Liver (tissue), 3 donors: ENCODE measurements around the gene MXD3.

Experiments
- EGR1 ChIP-seq, 2 donors: IDR thresholded peaks; 2 replicates each; pipeline ENCODE4 v1.6.1; 2016 to 2018; ENCODE audit warnings: antibody characterized with exemption in 2 of 2, low read depth in 2 of 2
- FOXA1 ChIP-seq: IDR thresholded peaks from 2 replicates; pipeline ENCODE4 v1.6.1; 2016; ENCODE audit warnings: antibody characterized with exemption
- GABPA ChIP-seq, 2 donors: IDR thresholded peaks in 1 of 2; conservative IDR thresholded peaks in 1 of 2; 2 replicates each; pipeline ENCODE4 v1.6.1; 2016; ENCODE audit warnings: antibody characterized with exemption in 2 of 2, mild to moderate bottlenecking in 1 of 2, moderate library complexity in 1 of 2
- JUND ChIP-seq, 2 donors: IDR thresholded peaks; 2 replicates each; pipeline ENCODE4 v1.6.1; 2016; ENCODE audit warnings: antibody characterized with exemption in 2 of 2
- SP1 ChIP-seq: IDR thresholded peaks from 2 replicates; pipeline ENCODE4 v1.6.1; 2018; ENCODE audit warnings: antibody characterized with exemption, mild to moderate bottlenecking
- YY1 ChIP-seq: IDR thresholded peaks from 2 replicates; pipeline ENCODE4 v1.6.1; 2016; ENCODE audit warnings: antibody characterized with exemption, mild to moderate bottlenecking
- TF ChIP-seq, protein P1 (sequence below): fragments of 150-350 bp; IDR thresholded peaks from 2 replicates; pipeline ENCODE4 v1.5.1; 2017; ENCODE audit warnings: improper control_type of control experiment, low read depth, low read length; ENCODE audit not compliant: missing input control
- donor health status: healthy.
- donor health status: healthy.

DNA sequence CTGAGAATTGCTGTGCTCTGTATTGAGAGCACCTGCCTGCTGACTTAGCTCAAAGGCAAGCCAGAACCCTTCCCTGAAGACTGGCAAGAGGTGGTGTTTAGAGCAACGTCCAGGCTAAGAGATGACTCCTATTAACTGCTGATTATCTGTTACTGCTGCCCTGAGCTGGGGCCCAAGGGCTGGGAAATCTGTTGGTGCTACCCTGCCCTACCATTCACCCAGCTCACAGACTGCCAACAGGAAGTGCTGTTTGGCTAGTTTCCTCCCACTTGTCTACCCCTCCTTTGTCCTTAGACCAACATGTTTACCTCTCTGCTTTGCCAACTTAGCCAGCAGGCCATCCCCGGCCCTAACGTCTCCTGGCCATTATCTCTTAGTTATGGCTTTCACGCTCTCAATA is 15.1 kb downstream of the MXD3 start:
- TF ChIP-seq SP1, result no peak
- TF ChIP-seq, protein P1, sequence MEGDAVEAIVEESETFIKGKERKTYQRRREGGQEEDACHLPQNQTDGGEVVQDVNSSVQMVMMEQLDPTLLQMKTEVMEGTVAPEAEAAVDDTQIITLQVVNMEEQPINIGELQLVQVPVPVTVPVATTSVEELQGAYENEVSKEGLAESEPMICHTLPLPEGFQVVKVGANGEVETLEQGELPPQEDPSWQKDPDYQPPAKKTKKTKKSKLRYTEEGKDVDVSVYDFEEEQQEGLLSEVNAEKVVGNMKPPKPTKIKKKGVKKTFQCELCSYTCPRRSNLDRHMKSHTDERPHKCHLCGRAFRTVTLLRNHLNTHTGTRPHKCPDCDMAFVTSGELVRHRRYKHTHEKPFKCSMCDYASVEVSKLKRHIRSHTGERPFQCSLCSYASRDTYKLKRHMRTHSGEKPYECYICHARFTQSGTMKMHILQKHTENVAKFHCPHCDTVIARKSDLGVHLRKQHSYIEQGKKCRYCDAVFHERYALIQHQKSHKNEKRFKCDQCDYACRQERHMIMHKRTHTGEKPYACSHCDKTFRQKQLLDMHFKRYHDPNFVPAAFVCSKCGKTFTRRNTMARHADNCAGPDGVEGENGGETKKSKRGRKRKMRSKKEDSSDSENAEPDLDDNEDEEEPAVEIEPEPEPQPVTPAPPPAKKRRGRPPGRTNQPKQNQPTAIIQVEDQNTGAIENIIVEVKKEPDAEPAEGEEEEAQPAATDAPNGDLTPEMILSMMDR, result no peak
- no peak for TF ChIP-seq EGR1 (IDR thresholded peaks at IDR 0.05; ENCODE audit: low read depth in 2 of 2)
- TF ChIP-seq YY1, result no peak
- TF ChIP-seq JUND (IDR thresholded peaks at IDR 0.05), result no peak
- no peak for TF ChIP-seq FOXA1
- no peak for TF ChIP-seq GABPA (IDR thresholded peaks at IDR 0.05 in 1 of 2, conservative IDR thresholded peaks at IDR 0.05 in 1 of 2)
